NK-92 treated with Interleukin-12 subunit alpha and Interleukin-12 subunit beta, amount 100 ng/mL, for 24 hours (cell line): Measurements from ENCODE around the gene PTPRT.

Experiments used
- DNase-seq: peaks from one replicate; lab custom pipeline; 2025; lab: John Stamatoyannopoulos, UW

Gene PTPRT

DNA sequence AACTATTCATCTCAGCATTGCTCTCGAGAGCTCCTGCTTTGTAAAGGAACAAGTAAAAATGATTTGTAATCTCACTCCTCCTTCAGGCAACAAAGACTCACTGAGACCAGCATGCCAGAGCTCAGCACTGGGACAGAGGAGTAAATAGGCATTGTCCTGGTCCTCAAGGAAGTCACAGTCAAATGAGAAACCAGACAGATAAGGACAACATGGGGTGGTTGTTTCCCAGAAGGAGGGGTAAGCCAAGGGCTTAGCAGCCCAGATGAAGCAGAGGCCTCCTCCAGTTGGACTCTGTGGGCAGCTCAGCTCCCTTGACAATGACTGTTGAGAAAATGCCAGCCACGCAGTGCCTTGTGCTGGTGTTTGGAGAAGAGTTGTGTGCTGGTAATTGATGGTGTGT, 1145.8 kb downstream of the PTPRT start:
- no peak for DNase-seq

GRCh38 chr20:42041000-42041565, 1148.6 kb downstream of the PTPRT start:
- no peak for DNase-seq

DNA sequence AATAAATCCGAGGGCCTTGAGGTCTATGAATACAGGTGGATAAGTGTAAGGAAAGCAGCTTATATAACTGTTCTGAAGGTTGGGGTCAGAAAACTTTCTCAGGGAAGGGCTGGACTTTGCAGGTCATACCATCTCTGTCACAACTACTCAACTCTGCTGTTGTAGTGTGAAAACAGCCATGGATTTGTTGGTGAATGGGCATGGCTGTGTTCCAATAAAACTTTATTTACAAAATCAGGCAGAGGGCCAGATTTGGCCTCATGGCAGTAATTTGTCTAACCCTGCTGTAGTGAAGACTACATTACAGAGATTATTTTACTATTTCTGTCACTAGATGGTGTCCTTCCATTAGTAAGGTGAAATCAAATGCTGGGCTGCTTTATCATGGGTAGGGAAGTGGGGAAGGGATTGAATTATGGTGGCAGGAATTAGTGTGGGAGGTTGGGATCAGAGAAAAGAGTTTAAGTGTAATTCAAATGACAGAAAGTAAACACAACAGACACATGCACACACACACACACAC, 1161.9 kb downstream of the PTPRT start:
- DNase-seq = no peak

GRCh38 chr20:42026599-42026998, 1163.1 kb downstream of the PTPRT start:
- no peak for DNase-seq

GRCh38 chr20:42024653-42025052, 1165.1 kb downstream of the PTPRT start:
- no peak for DNase-seq
